Uterus (tissue), 4 donors: ENCODE results near the gene DPYSL5. TPM values are rescaled to one million over a fixed set of nuclear protein-coding genes. Genes with fewer than 3 reads are reported as not detected.

ENCODE experiments used
- DNase-seq, 2 donors: peaks; one replicate each; pipeline ENCODE4 v3.0.0-alpha.2; 2019 to 2020
- H3K27ac ChIP-seq, 2 donors: fragments of 200-600 bp; sonication (generic); 1 replicate in 1 of 2; 2 replicates in 1 of 2; pipeline ENCODE4 v1.5.1; 2016 to 2018
- H3K27me3 ChIP-seq, 2 donors: fragments of 200-600 bp; sonication (generic); one replicate each; pipeline ENCODE4 v1.5.1; 2018 to 2019; ENCODE audit warnings: control low read depth in 1 of 2
- H3K36me3 ChIP-seq, 2 donors: fragments of 200-600 bp; sonication (generic); one replicate each; pipeline ENCODE4 v1.5.1; 2019; ENCODE audit warnings: control low read depth in 1 of 2
- H3K4me1 ChIP-seq, 2 donors: fragments of 200-600 bp; sonication (generic); one replicate each; pipeline ENCODE4 v1.5.1; 2018 to 2019; ENCODE audit warnings: control low read depth in 1 of 2
- H3K4me3 ChIP-seq, 2 donors: fragments of 200-600 bp; sonication (generic); 1 replicate in 1 of 2; 2 replicates in 1 of 2; pipeline ENCODE4 v1.5.1; 2018 to 2019; ENCODE audit warnings: mild to moderate bottlenecking in 1 of 2
- H3K9me3 ChIP-seq, 2 donors: fragments of 200-600 bp; sonication (generic); one replicate each; pipeline ENCODE4 v1.5.1; 2019; ENCODE audit warnings: control low read depth in 1 of 2
- CTCF ChIP-seq, 4 experiments: fragments of 200-600 bp in 2 of 4; fragments of 450-650 bp in 2 of 4; sonication (generic) in 2 of 4; IDR thresholded peaks; one replicate each; pipeline ENCODE4 v1.5.1; 2016 to 2019; ENCODE audit warnings: antibody characterized with exemption in 4 of 4, mild to moderate bottlenecking in 2 of 4, moderate library complexity in 1 of 4
- POLR2A ChIP-seq, 2 donors: fragments of 450-650 bp; IDR thresholded peaks; one replicate each; pipeline ENCODE4 v1.6.1; 2016; ENCODE audit warnings: antibody characterized with exemption in 2 of 2, mild to moderate bottlenecking in 1 of 2, moderate library complexity in 1 of 2
- intact Hi-C: fragments of 100-400 bp; cut with DNase I; formaldehyde crosslinking; loops from one replicate; pipeline ENCODE4 v1.15.1; 2023; ENCODE audit warnings: low total_unique reads
- total RNA-seq, 4 donors: library from RNA; depleted of rRNA in 3 of 4; stranded (reverse); fragments of >200 nt in 3 of 4; gene quantifications; one replicate each; pipeline versions ENCODE4 v1.1.0 to v1.2.4, GENCODE V29; 2014 to 2023
- donor health status: DM: yes; HTN: yes; CAD: no.

DPYSL5 gene
- total RNA-seq, 4 donors from 2014 or later = 1.8 TPM; not detected in 3

GRCh38 chr2:26859622-26860021 lies 11.7 kb downstream of the DPYSL5 start:
- intact Hi-C loops = no loop called here
- H3K27me3 ChIP-seq = no peaks in the 10 kb centered on the region

GRCh38 chr2:26860211-26860850 lies 12.4 kb downstream of the DPYSL5 start:
- Histone ChIP-seq H3K27ac (no peak overlapping the region), H3K9me3 (no peaks in the 10 kb centered on the region), H3K4me3 (no peak overlapping the region), H3K27me3 (no peaks in the 10 kb centered on the region), H3K36me3 (no peaks in the 10 kb centered on the region), H3K4me1 (no peaks in the 10 kb centered on the region)
- intact Hi-C loops = no loop called here
- TF ChIP-seq CTCF (IDR thresholded peaks at IDR 0.05) = no peak
- no peak for TF ChIP-seq POLR2A (IDR thresholded peaks at IDR 0.05)
- no peak for DNase-seq

More at GRCh38 chr2:26859622-26860021, 11.7 kb downstream of the DPYSL5 start:
- no peak for TF ChIP-seq POLR2A (IDR thresholded peaks at IDR 0.05)
- TF ChIP-seq CTCF (IDR thresholded peaks at IDR 0.05) = no peak
- Histone ChIP-seq H3K4me3 (no peak overlapping the region), H3K36me3 (no peaks in the 10 kb centered on the region), H3K27ac (no peak overlapping the region), H3K4me1 (no peaks in the 10 kb centered on the region), H3K9me3 (no peaks in the 10 kb centered on the region)
- DNase-seq = no peak

- Histone ChIP-seq H3K4me3 (no peak overlapping the region), H3K4me1 (no peaks in the 10 kb centered on the region), H3K9me3 (no peaks in the 10 kb centered on the region), H3K27me3 (no peaks in the 10 kb centered on the region), H3K36me3 (no peaks in the 10 kb centered on the region), H3K27ac (no peak overlapping the region)
- DNase-seq = no peak
- TF ChIP-seq CTCF (IDR thresholded peaks at IDR 0.05) = no peak
- TF ChIP-seq POLR2A (IDR thresholded peaks at IDR 0.05) = no peak
- intact Hi-C loops = no loop called here
Measured at GRCh38 chr2:26861610-26862224, 13.8 kb downstream of the DPYSL5 start.

- Histone ChIP-seq H3K4me1 (no peaks in the 10 kb centered on the region), H3K27me3 (no peaks in the 10 kb centered on the region), H3K9me3 (no peaks in the 10 kb centered on the region), H3K36me3 (no peaks in the 10 kb centered on the region), H3K27ac (no peak overlapping the region), H3K4me3 (no peak overlapping the region)
- DNase-seq = no peak
- no peak for TF ChIP-seq POLR2A (IDR thresholded peaks at IDR 0.05)
- no peak for TF ChIP-seq CTCF (IDR thresholded peaks at IDR 0.05)
- intact Hi-C loops = no loop called here
Measured at GRCh38 chr2:26864226-26864625, 16.3 kb downstream of the DPYSL5 start.

GRCh38 chr2:26864646-26865045 lies 16.7 kb downstream of the DPYSL5 start:
- Histone ChIP-seq H3K36me3 (no peaks in the 10 kb centered on the region), H3K27ac (no peak overlapping the region), H3K4me1 (no peaks in the 10 kb centered on the region), H3K9me3 (no peaks in the 10 kb centered on the region), H3K27me3 (no peaks in the 10 kb centered on the region), H3K4me3 (no peak overlapping the region)
- no peak for DNase-seq
- intact Hi-C loops = no loop called here
- TF ChIP-seq POLR2A (IDR thresholded peaks at IDR 0.05) (no peak), CTCF (IDR thresholded peaks at IDR 0.05) (no peak)
